GM21717 (cell line): ENCODE data around the gene TCF23.
"Not testable (repeated sequence)": the region's sequence is repeated elsewhere in the genome, so short reads cannot be mapped to it uniquely, and the experiment has no call there.

Source experiments
- ATAC-seq: cut with Tn5 transposase; IDR thresholded peaks from one replicate; pipeline ENCODE4 v1.9.1; 2021; ENCODE audit warnings: mild to moderate bottlenecking, moderate library complexity; ENCODE audit not compliant: unreplicated experiment

TCF23 gene

DNA sequence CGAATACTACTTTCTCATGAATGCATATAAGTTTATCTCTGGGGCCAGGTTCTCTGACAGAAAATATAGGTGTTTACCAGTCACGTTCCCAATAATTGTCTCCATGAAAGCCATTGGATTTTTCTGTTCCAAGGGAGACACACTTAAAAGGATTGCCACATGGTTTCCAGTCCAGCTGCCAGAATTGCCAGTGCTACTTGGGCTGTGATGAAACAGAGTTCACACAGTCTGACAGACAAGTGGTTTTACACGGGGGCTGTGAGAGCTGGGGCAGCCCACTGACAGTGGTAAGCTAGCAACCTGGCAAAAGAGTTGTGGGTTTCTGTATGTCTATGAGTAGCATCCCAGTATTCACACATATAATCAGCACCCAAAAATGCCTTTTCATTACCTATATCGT, 35.3 kb downstream of the TCF23 start:
- no peak for ATAC-seq

DNA sequence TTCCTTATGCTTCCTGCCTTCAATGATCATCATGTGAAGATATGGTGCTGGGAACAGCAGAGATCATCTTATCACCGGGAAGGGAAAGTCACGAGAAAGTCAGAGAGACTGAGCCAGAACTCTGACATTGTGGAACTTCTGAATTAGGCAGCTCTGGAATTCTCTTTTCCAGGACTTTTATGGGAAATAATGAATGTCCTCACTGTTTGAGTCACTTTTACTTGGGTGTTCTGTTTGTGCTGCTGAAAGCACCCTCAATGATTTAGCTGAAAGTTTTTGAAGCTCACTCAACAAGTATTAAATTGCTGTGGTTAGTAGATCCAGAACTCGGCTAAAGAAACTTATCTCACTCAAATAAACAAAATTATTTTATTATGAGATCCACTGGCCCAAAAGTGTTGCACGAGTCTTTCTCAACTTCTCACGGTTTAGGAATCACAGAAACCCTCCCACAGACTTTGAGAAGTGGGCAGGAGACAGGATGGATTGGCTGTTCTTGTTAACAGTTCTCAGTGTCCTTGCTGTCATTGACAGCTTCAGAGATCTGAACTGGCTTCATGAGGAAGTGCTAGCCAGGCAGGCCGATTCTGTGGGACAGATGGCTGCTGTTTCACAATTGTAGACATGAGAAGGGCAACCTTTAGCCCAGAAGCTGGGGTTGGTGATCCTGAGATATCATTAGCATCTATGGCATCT, 36.7 kb downstream of the TCF23 start:
- ATAC-seq = no peak

DNA sequence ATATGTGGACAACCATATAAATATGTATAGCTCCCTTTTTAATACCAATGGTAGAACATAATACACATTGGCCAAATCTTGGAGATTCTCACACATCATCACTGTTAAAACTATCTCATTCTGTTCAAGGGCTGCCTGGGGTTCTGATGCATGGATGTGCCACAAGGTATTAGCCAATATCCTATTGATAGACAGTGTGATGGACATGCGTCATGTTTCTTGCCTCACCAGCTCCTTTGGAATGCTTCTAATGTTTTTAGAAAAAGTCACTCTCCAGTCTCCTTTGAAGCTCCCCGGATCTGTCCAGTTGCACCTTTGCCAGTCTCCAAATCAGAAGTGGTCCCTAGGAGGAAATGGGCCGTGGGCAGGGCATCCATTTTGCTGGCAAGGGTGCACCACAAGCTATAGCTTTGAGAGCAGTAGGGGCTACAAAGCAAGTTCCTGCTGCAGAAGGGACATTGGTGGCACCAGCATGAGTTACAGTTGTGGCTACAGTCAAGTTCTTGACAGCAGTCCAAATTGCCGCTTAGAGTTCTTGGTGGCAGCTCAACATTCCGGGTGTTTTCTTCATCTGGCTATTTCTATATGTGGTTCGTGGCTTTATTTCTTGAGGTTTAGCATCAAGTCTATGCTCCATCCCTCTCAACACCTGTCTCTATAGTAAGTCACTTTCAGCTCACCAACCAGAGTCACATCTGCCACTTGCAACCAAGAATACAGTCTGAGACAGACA, 38.0 kb downstream of the TCF23 start:
- no peak for ATAC-seq

GRCh38 chr2:27189989-27190388, 41.2 kb downstream of the TCF23 start:
- ATAC-seq = no peak

DNA sequence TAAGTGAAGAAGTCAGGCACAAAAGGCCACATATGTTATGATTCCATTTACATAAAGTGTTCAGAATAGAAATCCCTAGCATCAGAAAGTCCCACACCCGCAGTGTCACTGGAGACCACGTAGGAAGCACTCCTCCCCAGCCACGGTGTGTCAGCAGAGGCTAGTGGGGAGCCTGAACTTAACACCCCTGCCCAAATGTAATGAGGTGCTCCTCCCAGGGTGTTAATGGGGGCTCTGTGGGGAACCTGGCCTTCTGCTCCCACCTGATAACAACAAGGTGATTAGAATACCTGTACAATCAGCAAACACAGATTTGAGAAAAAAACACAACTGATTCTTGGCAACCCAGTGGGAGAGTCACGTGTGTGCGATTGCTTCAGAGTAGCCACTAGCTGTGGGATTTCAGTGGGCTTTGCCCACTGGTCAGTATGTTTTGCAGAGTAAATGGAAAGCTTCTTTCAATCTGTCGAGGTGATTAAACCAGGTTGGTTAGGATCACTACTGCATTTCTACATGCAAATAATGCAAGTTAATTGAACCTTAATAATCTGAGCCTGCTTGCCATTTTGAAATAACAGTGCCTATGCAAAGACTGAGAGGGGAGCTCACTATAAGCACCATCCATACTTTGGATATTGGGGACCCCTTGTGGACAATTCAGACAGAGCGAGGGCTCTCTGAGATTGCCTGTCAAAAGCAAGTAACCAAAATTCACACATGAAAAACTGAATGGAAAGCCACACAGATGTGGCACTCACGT, 42.4 kb downstream of the TCF23 start:
- no peak for ATAC-seq

- ATAC-seq = no peak
These were observed 45.9 kb downstream of the TCF23 start for GRCh38 chr2:27194538-27195354.

DNA sequence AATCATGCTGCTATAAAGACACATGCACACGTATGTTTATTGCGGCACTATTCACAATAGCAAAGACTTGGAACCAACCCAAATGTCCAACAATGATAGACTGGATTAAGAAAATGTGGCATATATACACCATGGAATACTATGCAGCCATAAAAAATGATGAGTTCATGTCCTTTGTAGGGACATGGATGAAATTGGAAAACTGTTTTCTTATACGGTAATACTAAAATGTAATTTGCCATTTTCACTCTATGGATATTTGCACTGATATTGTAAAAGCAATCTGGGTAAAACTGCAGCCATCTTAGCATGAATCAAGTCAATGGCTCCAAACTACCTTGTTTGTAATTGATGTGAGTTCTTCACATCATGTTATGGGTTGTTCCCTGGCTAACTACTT, 47.0 kb downstream of the TCF23 start:
- not testable (repeated sequence) for ATAC-seq

- ATAC-seq = not testable (repeated sequence)
These were observed 49.3 kb downstream of the TCF23 start for GRCh38 chr2:27198068-27198467.

DNA sequence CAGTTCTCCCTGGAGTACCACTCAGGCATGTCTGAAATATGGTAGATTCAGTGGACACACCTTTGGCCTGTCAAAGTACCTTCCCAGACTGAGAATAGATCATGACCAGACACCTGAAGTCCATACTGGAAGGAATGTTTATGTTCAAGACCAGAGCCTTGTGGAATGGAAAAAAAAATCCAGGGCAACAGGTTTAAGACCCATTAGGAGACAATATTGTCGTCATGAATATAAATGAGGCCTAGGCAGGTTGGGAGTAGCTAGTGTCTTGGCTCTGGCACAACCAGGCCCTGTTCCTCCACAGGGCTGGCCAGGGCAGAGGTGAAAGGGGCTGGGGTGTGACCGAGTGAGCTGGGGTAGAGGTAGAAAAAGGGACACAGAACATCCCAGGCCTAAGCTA, 49.8 kb downstream of the TCF23 start:
- no peak for ATAC-seq

DNA sequence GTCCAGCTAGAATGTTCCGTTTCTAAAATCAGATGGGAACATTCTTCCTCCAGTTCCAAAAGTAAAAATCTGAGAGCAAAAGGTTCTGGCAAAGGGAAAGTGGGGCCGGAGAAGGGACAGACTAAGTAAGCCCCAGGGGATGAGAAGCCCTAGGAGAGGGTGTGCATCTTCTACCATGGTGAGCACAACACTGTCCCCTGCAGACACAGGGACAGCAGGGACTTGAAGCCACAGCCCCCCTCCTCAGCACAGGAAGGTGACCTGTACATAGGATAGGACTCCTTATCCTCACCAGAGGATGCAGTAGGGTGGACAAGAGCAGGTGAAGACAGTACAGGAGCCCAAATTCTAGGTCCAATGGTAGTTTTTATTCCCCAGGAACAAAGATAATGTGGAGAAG, 50.4 kb downstream of the TCF23 start:
- no peak for ATAC-seq

DNA sequence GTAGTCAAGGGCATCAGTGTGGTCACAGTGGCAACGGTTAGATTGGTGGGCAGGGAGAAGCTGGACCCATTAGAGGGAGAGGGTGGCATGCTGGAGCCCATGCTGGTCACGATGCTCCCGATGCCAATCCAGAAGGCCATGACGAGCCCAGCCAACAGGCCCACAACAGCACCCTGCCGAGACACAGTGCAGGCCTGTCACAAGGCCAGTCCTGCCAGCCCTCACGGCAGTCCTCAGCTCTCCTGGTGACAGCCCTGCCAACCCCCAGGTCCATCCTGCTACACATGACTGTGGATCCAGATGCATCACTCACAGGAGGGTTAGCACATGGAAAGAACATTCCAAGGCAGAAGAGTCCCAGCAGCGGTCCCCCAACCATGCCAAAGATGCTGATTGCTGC, 52.9 kb downstream of the TCF23 start:
- no peak for ATAC-seq

DNA sequence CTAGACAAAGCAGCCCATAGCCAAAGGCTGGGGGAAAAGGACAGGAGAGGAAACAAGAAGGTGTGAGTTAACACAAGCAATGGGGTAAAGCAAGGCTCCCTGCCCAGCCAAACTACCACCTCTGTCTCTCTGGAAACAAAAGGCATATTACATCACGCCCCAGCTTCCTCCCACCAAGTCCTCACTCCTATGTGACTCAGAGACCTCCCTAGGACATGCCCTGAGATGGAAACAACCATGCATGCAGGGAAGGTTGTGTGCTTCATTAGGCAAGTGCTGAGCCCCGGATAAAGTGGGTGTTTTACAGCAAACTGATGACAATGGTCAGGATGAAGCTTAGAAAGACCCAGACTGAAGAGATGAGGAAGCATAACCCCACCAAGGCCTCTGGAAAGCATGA, 54.0 kb downstream of the TCF23 start:
- ATAC-seq = no peak

GRCh38 chr2:27203741-27204140, 54.9 kb downstream of the TCF23 start:
- no peak for ATAC-seq

GRCh38 chr2:27204566-27204965, 55.8 kb downstream of the TCF23 start:
- ATAC-seq = no peak

DNA sequence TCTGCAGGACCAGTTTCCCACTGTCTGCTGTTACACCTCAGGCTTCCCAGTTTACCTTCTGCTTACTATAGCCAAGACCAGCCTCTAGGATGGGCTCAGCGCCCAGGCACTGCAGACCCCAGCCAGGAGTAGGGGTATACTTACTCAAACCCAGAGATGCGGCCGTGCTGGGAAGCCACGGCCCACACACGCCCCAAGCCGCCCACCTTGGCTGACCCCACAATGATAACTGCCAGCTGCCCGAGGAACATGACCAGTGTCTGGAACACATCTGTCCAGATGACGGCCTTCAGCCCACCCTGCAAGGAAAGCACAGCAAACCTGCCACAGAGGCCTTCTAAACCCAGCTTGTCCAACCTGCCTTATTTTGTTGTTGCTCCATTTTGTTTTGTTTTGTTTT, 56.4 kb downstream of the TCF23 start:
- ATAC-seq = no peak

GRCh38 chr2:27206346-27206745, 57.5 kb downstream of the TCF23 start:
- no peak for ATAC-seq
